Vagina (tissue), 2 donors: ENCODE results near the gene SRSF10.

ENCODE experiments used
- POLR2A ChIP-seq, 2 donors: fragments of 450-650 bp; IDR thresholded peaks; one replicate each; pipeline ENCODE4 v1.6.1; 2017; ENCODE audit warnings: antibody characterized with exemption in 2 of 2, mild to moderate bottlenecking in 2 of 2, moderate library complexity in 2 of 2
- POLR2AphosphoS5 ChIP-seq, 2 donors: sonication (generic); formaldehyde crosslinking; IDR thresholded peaks; one replicate each; pipeline ENCODE4 v1.9.0; 2017; ENCODE audit warnings: antibody characterized with exemption in 2 of 2, mild to moderate bottlenecking in 2 of 2, low read depth in 1 of 2; ENCODE audit not compliant: insufficient read depth in 1 of 2
- TF ChIP-seq, protein P1 (sequence below), 3 experiments: fragments of 450-650 bp in 2 of 3; fragments of 200-600 bp in 1 of 3; sonication (generic) in 1 of 3; IDR thresholded peaks; one replicate each; pipeline ENCODE4 v1.5.1; 2017 to 2019; ENCODE audit warnings: antibody characterized with exemption in 3 of 3, mild to moderate bottlenecking in 2 of 3, moderate library complexity in 2 of 3

DNA sequence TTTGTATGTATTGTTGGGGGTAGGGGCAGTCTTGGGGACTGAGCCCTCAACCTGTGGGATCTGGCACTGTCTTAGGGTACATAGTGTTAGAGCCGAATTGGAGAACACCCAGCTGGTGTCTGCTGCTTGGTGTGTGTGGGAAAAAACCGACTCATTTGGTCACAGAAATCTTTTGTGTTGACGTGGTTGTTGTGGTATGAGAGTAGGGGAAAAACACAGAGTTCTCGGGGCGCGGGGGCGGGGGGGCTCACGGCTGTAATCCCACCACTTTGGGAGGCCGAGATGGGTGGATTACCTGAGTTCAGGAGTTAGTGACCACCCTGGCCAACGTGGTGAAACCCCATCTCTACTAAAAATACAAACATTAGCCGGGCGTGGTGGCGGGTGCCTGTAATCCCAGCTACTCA is 15.3 kb upstream of the SRSF10 start:
- TF ChIP-seq POLR2AphosphoS5 (IDR thresholded peaks at IDR 0.05; ENCODE audit: insufficient read depth in 1 of 2, low read depth in 1 of 2) (no peak), POLR2A (IDR thresholded peaks at IDR 0.05) (no peak)
- TF ChIP-seq, protein P1, sequence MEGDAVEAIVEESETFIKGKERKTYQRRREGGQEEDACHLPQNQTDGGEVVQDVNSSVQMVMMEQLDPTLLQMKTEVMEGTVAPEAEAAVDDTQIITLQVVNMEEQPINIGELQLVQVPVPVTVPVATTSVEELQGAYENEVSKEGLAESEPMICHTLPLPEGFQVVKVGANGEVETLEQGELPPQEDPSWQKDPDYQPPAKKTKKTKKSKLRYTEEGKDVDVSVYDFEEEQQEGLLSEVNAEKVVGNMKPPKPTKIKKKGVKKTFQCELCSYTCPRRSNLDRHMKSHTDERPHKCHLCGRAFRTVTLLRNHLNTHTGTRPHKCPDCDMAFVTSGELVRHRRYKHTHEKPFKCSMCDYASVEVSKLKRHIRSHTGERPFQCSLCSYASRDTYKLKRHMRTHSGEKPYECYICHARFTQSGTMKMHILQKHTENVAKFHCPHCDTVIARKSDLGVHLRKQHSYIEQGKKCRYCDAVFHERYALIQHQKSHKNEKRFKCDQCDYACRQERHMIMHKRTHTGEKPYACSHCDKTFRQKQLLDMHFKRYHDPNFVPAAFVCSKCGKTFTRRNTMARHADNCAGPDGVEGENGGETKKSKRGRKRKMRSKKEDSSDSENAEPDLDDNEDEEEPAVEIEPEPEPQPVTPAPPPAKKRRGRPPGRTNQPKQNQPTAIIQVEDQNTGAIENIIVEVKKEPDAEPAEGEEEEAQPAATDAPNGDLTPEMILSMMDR (IDR thresholded peaks at IDR 0.05) = no peak
